Bronchial epithelial cell (primary cell): ENCODE data around the gene TDP1. TPM values are rescaled to one million over a fixed set of nuclear protein-coding genes. Genes with fewer than 3 reads are reported as not detected.

Experiments
- DNase-seq: peaks from one replicate; pipeline ENCODE4 v3.0.0-alpha.2; 2010; ENCODE audit warnings: low read depth
- FAIRE-seq: peaks from 2 replicates; lab custom pipeline; 2011; peaks lifted over from hg19 to GRCh38; lab: Jason Lieb, UNC
- H3K27me3 ChIP-seq: 2 replicates; pipeline ENCODE4 v1.5.1; 2011; ENCODE audit warnings: low read length; ENCODE audit not compliant: control insufficient read depth, insufficient read depth
- H3K36me3 ChIP-seq: 2 replicates; pipeline ENCODE4 v1.5.1; 2011; ENCODE audit warnings: low read length; ENCODE audit not compliant: control insufficient read depth, insufficient read depth
- H3K4me3 ChIP-seq: 2 replicates; pipeline ENCODE4 v1.5.1; 2011; ENCODE audit warnings: mild to moderate bottlenecking, low read depth, low read length, control low read depth
- CTCF ChIP-seq: IDR thresholded peaks from 2 replicates; pipeline ENCODE4 v1.5.1; 2011; ENCODE audit warnings: mild to moderate bottlenecking, moderate library complexity, low read length, control low read depth, inconsistent platforms; ENCODE audit not compliant: insufficient read depth, severe bottlenecking
- total RNA-seq: library from RNA; depleted of rRNA; stranded (reverse); fragments of >200 nt; gene quantifications from 2 replicates; pipeline ENCODE4 v1.2.1, GENCODE V29; 2014

The TDP1 gene
- total RNA-seq, 1 donor from 2014 or later: 13.2 TPM

- no peak for TF ChIP-seq CTCF
- FAIRE-seq (peak; percentile 77), DNase-seq (no peak)
- Histone ChIP-seq H3K36me3 (no peaks in the 10 kb centered on the region), H3K27me3 (no peaks in the 10 kb centered on the region), H3K4me3 (no peak overlapping the region)
These were observed 37.0 kb upstream of the TDP1 start for GRCh38 chr14:89918721-89919120.

GRCh38 chr14:89920056-89920455 lies 35.7 kb upstream of the TDP1 start:
- FAIRE-seq (no peak), DNase-seq (no peak)
- no peak for TF ChIP-seq CTCF
- Histone ChIP-seq H3K27me3 (no peaks in the 10 kb centered on the region), H3K4me3 (no peak overlapping the region), H3K36me3 (no peaks in the 10 kb centered on the region)

- Histone ChIP-seq H3K27me3 (no peaks in the 10 kb centered on the region), H3K36me3 (no peaks in the 10 kb centered on the region), H3K4me3 (no peak overlapping the region)
- TF ChIP-seq CTCF: no peak
- DNase-seq (peak; percentile 50), FAIRE-seq (no peak)
These were observed 34.4 kb upstream of the TDP1 start for GRCh38 chr14:89921346-89921745.

GRCh38 chr14:89922031-89922907 lies 33.5 kb upstream of the TDP1 start:
- Histone ChIP-seq H3K27me3 (no peaks in the 10 kb centered on the region), H3K4me3 (no peak overlapping the region), H3K36me3 (no peaks in the 10 kb centered on the region)
- peak; percentile 85 for DNase-seq
- FAIRE-seq: no peak
- TF ChIP-seq CTCF: no peak

- FAIRE-seq (no peak), DNase-seq (no peak)
- no peak for TF ChIP-seq CTCF
- H3K27me3 ChIP-seq: no peaks in the 10 kb centered on the region
- no peaks in the 10 kb centered on the region for H3K36me3 ChIP-seq
- no peak overlapping the region for H3K4me3 ChIP-seq
These were observed 31.5 kb upstream of the TDP1 start for GRCh38 chr14:89924268-89924667.
